ENCODE data around the gene CBR3. TPM values are rescaled to one million over a fixed set of nuclear protein-coding genes. Genes with fewer than 3 reads are reported as not detected.

Gene CBR3
- 3.0 TPM for total RNA-seq

GRCh38 chr21:36134803-36135390 lies at the start of gene CBR3:
Gene CBR3, plus strand, starts transcription at chr21:36135079. Its CDS starts 114 bp downstream, at chr21:36135193.

DNA sequence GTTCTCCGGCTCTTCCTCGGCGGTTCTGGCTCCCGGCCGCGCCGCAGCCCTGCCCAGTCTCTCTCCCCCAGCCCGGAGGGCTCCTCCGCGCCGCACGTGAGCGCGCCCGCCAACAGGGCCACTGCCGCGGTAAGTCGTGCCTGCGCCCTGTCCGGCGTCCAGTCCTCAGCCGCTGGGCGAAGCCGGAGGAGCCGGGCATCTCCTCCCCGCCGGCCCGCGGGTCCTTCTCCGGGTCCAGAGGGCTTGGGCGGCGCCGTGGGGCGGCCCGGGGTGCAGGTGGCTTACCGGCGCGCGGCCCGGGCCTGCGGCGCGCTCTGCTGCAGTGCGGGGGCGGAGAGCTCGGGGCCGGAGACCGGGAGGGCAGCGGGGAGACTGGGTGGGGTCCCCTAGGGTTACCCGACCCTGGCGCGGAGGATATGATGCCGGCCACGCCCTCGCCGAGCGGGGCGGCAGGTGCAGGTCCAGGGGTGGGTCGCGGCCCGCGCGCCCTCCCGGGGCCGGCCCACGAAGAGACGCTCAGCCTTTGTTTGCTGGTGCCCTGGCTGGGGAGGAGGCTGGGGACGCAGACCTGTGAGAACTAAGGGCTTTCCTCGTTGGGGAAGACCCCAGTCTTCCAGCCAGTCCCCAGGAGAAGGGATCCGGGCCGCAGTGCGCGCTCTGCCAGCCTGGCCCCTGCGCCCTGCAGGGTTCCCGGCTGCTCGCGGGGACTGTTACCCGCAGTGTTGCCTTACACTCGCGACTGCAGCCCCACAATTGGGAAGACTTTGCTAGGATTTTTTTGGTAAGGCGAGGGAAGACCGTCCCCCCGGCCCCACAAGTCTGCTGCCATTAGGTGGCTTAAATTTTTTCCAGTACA lies 22.2 kb downstream of the CBR3 start, which contains the start of gene DOP1B:
Gene DOP1B, plus strand, starts transcription at position 10 of the 856 bp plus-strand sequence. CDS start 7,910 bp downstream, outside the sequence.

Other genes with a start within 250 kb of the CBR3 start
- 37.1 TPM for gene SETD4, start 74.6 kb upstream of the CBR3 start, total RNA-seq
- 123 TPM for gene CBR1, start 65.1 kb upstream of the CBR3 start, total RNA-seq
- 16.0 TPM for gene DOP1B, start 21.7 kb downstream of the CBR3 start, total RNA-seq
- gene MORC3, start 185.1 kb downstream of the CBR3 start, total RNA-seq: 86.9 TPM